H1 (cell line): ENCODE results near the gene CRIP1. TPM values are rescaled to one million over a fixed set of nuclear protein-coding genes. Genes with fewer than 3 reads are reported as not detected.

Experiments used
- ATF2 ChIP-seq: IDR thresholded peaks from 2 replicates; pipeline ENCODE4 v1.6.1; 2012; ENCODE audit warnings: low read length, inconsistent platforms
- MAX ChIP-seq: IDR thresholded peaks from 2 replicates; pipeline ENCODE4 v1.6.1; 2012; ENCODE audit warnings: inconsistent platforms
- polyA plus RNA-seq, 7 experiments: library from polyadenylated mRNA; depleted of rRNA in 3 of 7; stranded (reverse) in 5 of 7; unstranded in 2 of 7; fragments of >200 nt in 5 of 7; fragments of 200-250 nt in 2 of 7; gene quantifications; 1 replicate in 5 of 7; 2 replicates in 1 of 7; 4 replicates in 1 of 7; pipeline versions ENCODE4 v1.2.1 to v1.2.3, GENCODE V29; 2011 to 2013; ENCODE audit warnings: missing spikeins in 2 of 7, mixed read lengths in 2 of 7
- total RNA-seq: library from RNA; stranded (reverse); fragmentation: NEBNext Ultra II Directional; extraction: Animal tissue kit (Norgen Biotek cat#: 25700); gene quantifications from 2 replicates; pipeline ENCODE4 v1.2.1, GENCODE V29; 2021

CRIP1 gene
- total and polyA plus RNA-seq, 2 of the 8 experiments (the other 6 are each of a cell fraction or from before 2014, with no cell fraction given), result 1.2 to 2.2 TPM

GRCh38 chr14:105490572-105491365 is 4.1 kb downstream of the CRIP1 start, which contains the start of gene TEDC1 (continued):
- TF ChIP-seq ATF2 (no peak), MAX (peak; percentile 73)
- TF ChIP-seq, all 59 proteins: peak for 21
